Loucy (cell line): Measurements from ENCODE around the gene ZIC2.

ENCODE experiments used
- H2AFZ ChIP-seq: fragments of 200-600 bp; sonication (generic); 2 replicates; pipeline ENCODE4 v1.6.0; 2016; ENCODE audit warnings: antibody characterized with exemption, mild to moderate bottlenecking, low read length, moderate library complexity
- H3F3A ChIP-seq: fragments of 200-600 bp; 2 replicates; pipeline ENCODE4 v1.6.0; 2016; ENCODE audit warnings: antibody characterized with exemption, low read depth, mild to moderate bottlenecking
- H3K27me3 ChIP-seq: fragments of 200-600 bp; sonication (generic); 2 replicates; pipeline ENCODE4 v1.6.1; 2014; ENCODE audit warnings: low read length, mild to moderate bottlenecking; ENCODE audit not compliant: insufficient read depth, poor library complexity, severe bottlenecking
- H3K36me3 ChIP-seq: fragments of 200-600 bp; sonication (generic); 2 replicates; pipeline ENCODE4 v1.6.1; 2016; ENCODE audit warnings: low read length; ENCODE audit not compliant: insufficient read depth
- H3K4me1 ChIP-seq: fragments of 200-600 bp; sonication (generic); 2 replicates; pipeline ENCODE4 v1.5.1; 2014; ENCODE audit warnings: low read length, mild to moderate bottlenecking; ENCODE audit not compliant: insufficient read depth, poor library complexity, severe bottlenecking
- H3K4me2 ChIP-seq: fragments of 200-600 bp; sonication (generic); 2 replicates; pipeline ENCODE4 v1.6.0; 2014; ENCODE audit warnings: antibody characterized with exemption, low read length, low read depth, mild to moderate bottlenecking; ENCODE audit not compliant: poor library complexity, severe bottlenecking
- H3K4me3 ChIP-seq: fragments of 200-600 bp; sonication (generic); 2 replicates; pipeline ENCODE4 v1.5.1; 2014; ENCODE audit warnings: low read length, mild to moderate bottlenecking, mixed read lengths; ENCODE audit not compliant: poor library complexity, severe bottlenecking
- H3K79me2 ChIP-seq: fragments of 200-600 bp; sonication (generic); 2 replicates; pipeline ENCODE4 v1.6.1; 2014; ENCODE audit warnings: low read length; ENCODE audit not compliant: insufficient read depth
- H3K9ac ChIP-seq: fragments of 200-600 bp; sonication (generic); 2 replicates; pipeline ENCODE4 v1.6.0; 2014; ENCODE audit warnings: mild to moderate bottlenecking, low read depth, low read length, moderate library complexity; ENCODE audit not compliant: poor library complexity, severe bottlenecking
- H3K9me2 ChIP-seq: fragments of 200-600 bp; sonication (generic); replicated peaks from 2 replicates; pipeline ENCODE4 v1.6.1; 2016; ENCODE audit warnings: low read depth, low read length, mixed read lengths
- H3K9me3 ChIP-seq: fragments of 200-600 bp; sonication (generic); 2 replicates; pipeline ENCODE4 v1.6.1; 2014; ENCODE audit warnings: mild to moderate bottlenecking, antibody characterized with exemption, low read length, low read depth; ENCODE audit not compliant: insufficient read depth
- H4K20me1 ChIP-seq: fragments of 200-600 bp; sonication (generic); 2 replicates; pipeline ENCODE4 v1.6.0; 2014; ENCODE audit warnings: antibody characterized with exemption, low read length, mild to moderate bottlenecking; ENCODE audit not compliant: insufficient read depth, poor library complexity, severe bottlenecking
- CTCF ChIP-seq: fragments of 200-600 bp; sonication (generic); conservative IDR thresholded peaks from 2 replicates; pipeline ENCODE4 v1.5.1; 2014; ENCODE audit warnings: mild to moderate bottlenecking, antibody characterized with exemption, low read length
- EZH2phosphoT487 ChIP-seq: fragments of 200-600 bp; IDR thresholded peaks from 2 replicates; pipeline ENCODE4 v1.6.1; 2018; ENCODE audit warnings: antibody characterized with exemption, mild to moderate bottlenecking, moderate library complexity, borderline replicate concordance

Gene ZIC2

GRCh38 chr13:99994638-99995020 is 13.0 kb downstream of the ZIC2 start:
- H3K9ac ChIP-seq: no peak overlapping the region
- no peaks in the 10 kb centered on the region for H3K9me2 ChIP-seq
- no peak overlapping the region for H2AFZ ChIP-seq
- H3K4me2 ChIP-seq: no peak overlapping the region
- H3K9me3 ChIP-seq: no peaks in the 10 kb centered on the region
- no peaks in the 10 kb centered on the region for H3K36me3 ChIP-seq
- H3K4me1 ChIP-seq: peaks cover 6% of the 10 kb centered on the region
- H3K27me3 ChIP-seq: no peaks in the 10 kb centered on the region
- H3F3A ChIP-seq: no peaks in the 10 kb centered on the region
- no peaks in the 10 kb centered on the region for H4K20me1 ChIP-seq
- H3K4me3 ChIP-seq: no peak overlapping the region
- no peaks in the 10 kb centered on the region for H3K79me2 ChIP-seq
- TF ChIP-seq EZH2phosphoT487 (no peak), CTCF (no peak)

GRCh38 chr13:99995104-99995588 is 13.6 kb downstream of the ZIC2 start:
- H2AFZ ChIP-seq: no peak overlapping the region
- no peaks in the 10 kb centered on the region for H3K9me2 ChIP-seq
- no peaks in the 10 kb centered on the region for H4K20me1 ChIP-seq
- H3F3A ChIP-seq: no peaks in the 10 kb centered on the region
- TF ChIP-seq EZH2phosphoT487 (no peak), CTCF (no peak)
- no peaks in the 10 kb centered on the region for H3K9me3 ChIP-seq
- H3K36me3 ChIP-seq: no peaks in the 10 kb centered on the region
- no peak overlapping the region for H3K4me2 ChIP-seq
- no peak overlapping the region for H3K9ac ChIP-seq
- peaks cover 6% of the 10 kb centered on the region for H3K4me1 ChIP-seq
- H3K4me3 ChIP-seq: no peak overlapping the region
- no peaks in the 10 kb centered on the region for H3K79me2 ChIP-seq
- no peaks in the 10 kb centered on the region for H3K27me3 ChIP-seq

- H3K79me2 ChIP-seq: no peaks in the 10 kb centered on the region
- H2AFZ ChIP-seq: no peak overlapping the region
- TF ChIP-seq CTCF: no peak
- no peak overlapping the region for H3K9ac ChIP-seq
- no peaks in the 10 kb centered on the region for H4K20me1 ChIP-seq
- no peaks in the 10 kb centered on the region for H3F3A ChIP-seq
- no peaks in the 10 kb centered on the region for H3K9me2 ChIP-seq
- no peaks in the 10 kb centered on the region for H3K27me3 ChIP-seq
- H3K9me3 ChIP-seq: no peaks in the 10 kb centered on the region
- peaks cover 6% of the 10 kb centered on the region for H3K4me1 ChIP-seq
- no peak overlapping the region for H3K4me3 ChIP-seq
- no peaks in the 10 kb centered on the region for H3K36me3 ChIP-seq
- H3K4me2 ChIP-seq: no peak overlapping the region
These were observed 14.2 kb downstream of the ZIC2 start for GRCh38 chr13:99995589-99996380.
